ENCODE results near the gene SPO11. TPM values are rescaled to one million over a fixed set of nuclear protein-coding genes. Genes with fewer than 3 reads are reported as not detected.

SPO11 gene
- total RNA-seq, 1 experiment from 2014 or later = not detected

DNA sequence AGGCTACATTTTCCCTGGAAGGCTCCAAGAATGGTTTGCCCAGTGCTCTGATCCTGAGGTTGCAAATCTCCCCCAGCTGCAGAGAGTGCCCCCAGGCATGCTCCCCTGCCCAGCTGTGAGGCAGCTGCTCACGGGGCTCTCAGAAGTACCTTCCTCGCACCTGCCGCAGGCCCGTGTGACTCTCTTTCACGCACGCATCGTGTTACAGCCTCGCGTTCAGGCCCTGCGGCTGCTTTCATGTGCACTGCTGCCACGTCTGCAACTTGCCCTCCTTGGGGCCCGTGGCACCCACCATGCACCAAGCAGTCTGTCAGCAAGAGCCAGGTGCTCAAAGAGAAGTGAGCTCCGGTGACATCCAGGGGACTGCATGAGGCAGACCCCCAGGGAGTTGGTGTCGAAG, 28.6 kb upstream of the SPO11 start:
- no peak overlapping the region for H2AFZ ChIP-seq
- ChIA-PET CTCF (interaction anchor here (0.6 kb wide), 1 partner anchor 317 kb away, joined by 7 read pairs; no protein-coding TSS in a partner anchor), POLR2A (ENCODE audit: unreplicated experiment) (no interaction called here)
- H3F3A ChIP-seq (ENCODE audit: insufficient read depth, low read depth) = 0 out of 2 replicates have a peak, but pooled peaks cover 4% of the 10 kb centered on the region
- H3K27me3 ChIP-seq (ENCODE audit: insufficient read depth, low read depth) = no peaks in the 10 kb centered on the region
- no peaks in the 10 kb centered on the region for H3K9me3 ChIP-seq (ENCODE audit: insufficient read depth, low read depth)
- DNase-seq = no peak
- no peaks in the 10 kb centered on the region for H3K9me2 ChIP-seq (ENCODE audit: insufficient read depth)
- no peaks in the 10 kb centered on the region for H3K36me3 ChIP-seq (ENCODE audit: low read depth)
- intact Hi-C loops (cut with micrococcal nuclease; ENCODE audit: unreplicated experiment) = no loop called here
- H4K20me1 ChIP-seq (ENCODE audit: insufficient read depth) = no peaks in the 10 kb centered on the region
- H3K4me1 ChIP-seq (replicated peaks; ENCODE audit: insufficient read depth) = peaks cover 9% of the 10 kb centered on the region
- BruUV-seq (replicated peaks) = no TSS peak
- H3K4me2 ChIP-seq = no peak overlapping the region
- no peaks in the 10 kb centered on the region for H3K79me2 ChIP-seq (ENCODE audit: low read depth)
- H3K4me3 ChIP-seq = no peak overlapping the region
- no peak for TF ChIP-seq CTCF (conservative IDR thresholded peaks at IDR 0.05)
- TF ChIP-seq EZH2 (IDR thresholded peaks at IDR 0.05; ENCODE audit: low read depth) = no peak
- no peak overlapping the region for H3K27ac ChIP-seq

- Histone ChIP-seq H3K79me2 (ENCODE audit: low read depth) (no peaks in the 10 kb centered on the region), H3K27ac (no peak overlapping the region), H3K4me1 (replicated peaks; ENCODE audit: insufficient read depth) (peaks cover 34% of the 10 kb centered on the region), H3K4me2 (no peak overlapping the region), H3K36me3 (ENCODE audit: low read depth) (no peaks in the 10 kb centered on the region), H4K20me1 (ENCODE audit: insufficient read depth) (no peaks in the 10 kb centered on the region), H3K9me2 (ENCODE audit: insufficient read depth) (no peaks in the 10 kb centered on the region), H3K4me3 (no peak overlapping the region), H3K9me3 (ENCODE audit: insufficient read depth, low read depth) (no peaks in the 10 kb centered on the region), H3F3A (ENCODE audit: insufficient read depth, low read depth) (0 out of 2 replicates have a peak, but pooled peaks cover 4% of the 10 kb centered on the region), H3K27me3 (ENCODE audit: insufficient read depth, low read depth) (no peaks in the 10 kb centered on the region), H2AFZ (no peak overlapping the region)
- no peak for TF ChIP-seq CTCF (conservative IDR thresholded peaks at IDR 0.05)
- no peak for TF ChIP-seq EZH2 (IDR thresholded peaks at IDR 0.05; ENCODE audit: low read depth)
- peak in 1 of 2 experiments; percentile 48 for DNase-seq
- ChIA-PET POLR2A (ENCODE audit: unreplicated experiment) (no interaction called here), CTCF (no interaction called here)
- no TSS peak for BruUV-seq (replicated peaks)
- intact Hi-C loops (cut with micrococcal nuclease; ENCODE audit: unreplicated experiment) = no loop called here
These were observed 22.9 kb upstream of the SPO11 start for GRCh38 chr20:57306747-57307146.

DNA sequence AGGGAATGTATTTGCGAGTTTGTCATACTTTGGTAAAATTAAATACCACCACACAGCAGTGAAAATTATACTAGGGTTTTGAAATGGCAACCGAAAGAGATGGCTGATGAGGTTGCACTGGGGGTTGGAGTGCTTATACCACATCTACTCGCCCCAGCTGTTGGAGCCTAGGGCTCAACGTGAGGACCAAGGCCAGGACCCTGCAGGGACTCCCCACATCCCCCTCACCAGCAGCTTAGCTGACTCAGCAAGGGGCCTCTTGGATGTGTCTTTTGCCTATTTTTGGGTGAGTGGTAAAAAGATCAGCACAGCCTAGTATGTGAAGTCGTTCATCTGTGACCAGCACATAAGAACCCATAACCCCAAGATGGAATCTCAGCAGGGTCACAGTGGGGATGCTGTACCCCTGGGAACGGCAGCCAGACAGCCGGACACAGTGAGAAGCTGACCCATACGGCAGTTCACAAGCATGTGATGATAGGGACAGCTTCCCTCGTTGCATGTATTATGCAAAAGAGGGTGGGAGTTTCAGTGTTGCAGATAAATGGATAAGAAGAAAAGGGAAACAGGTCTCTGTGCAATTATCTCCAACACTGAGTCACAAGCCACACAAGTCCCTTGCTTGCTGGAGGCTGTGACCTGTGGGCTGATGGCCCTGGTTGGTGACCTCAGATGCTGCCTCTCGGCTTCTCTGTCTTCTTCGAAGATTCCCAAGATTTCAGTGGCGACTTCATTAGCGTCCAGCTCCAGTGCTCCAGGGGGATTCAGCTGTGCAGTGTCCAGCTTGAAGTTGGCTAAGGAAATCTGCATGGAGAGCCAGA, 20.9 kb upstream of the SPO11 start:
- TF ChIP-seq EZH2 (IDR thresholded peaks at IDR 0.05; ENCODE audit: low read depth) (no peak), CTCF (conservative IDR thresholded peaks at IDR 0.05) (no peak)
- intact Hi-C loops (cut with micrococcal nuclease; ENCODE audit: unreplicated experiment) = no loop called here
- H3K79me2 ChIP-seq (ENCODE audit: low read depth) = no peaks in the 10 kb centered on the region

More for the DNA sequence above, 20.9 kb upstream of the SPO11 start:
- Histone ChIP-seq H2AFZ (no peak overlapping the region), H3K4me1 (replicated peaks; ENCODE audit: insufficient read depth) (peaks cover 34% of the 10 kb centered on the region), H3K4me2 (peak overlapping the region; percentile 11; the same call in 1 of the 2 replicates), H3K9me2 (ENCODE audit: insufficient read depth) (no peaks in the 10 kb centered on the region), H3K27ac (no peak overlapping the region), H3F3A (ENCODE audit: insufficient read depth, low read depth) (0 out of 2 replicates have a peak, but pooled peaks cover 4% of the 10 kb centered on the region), H3K9me3 (ENCODE audit: insufficient read depth, low read depth) (no peaks in the 10 kb centered on the region), H3K4me3 (no peak overlapping the region), H4K20me1 (ENCODE audit: insufficient read depth) (no peaks in the 10 kb centered on the region), H3K36me3 (ENCODE audit: low read depth) (no peaks in the 10 kb centered on the region), H3K27me3 (ENCODE audit: insufficient read depth, low read depth) (no peaks in the 10 kb centered on the region)
- peak in 1 of 2 experiments; percentile 75 for DNase-seq
- CTCF ChIA-PET = no interaction called here
- no TSS peak for BruUV-seq (replicated peaks)
- POLR2A ChIA-PET (ENCODE audit: unreplicated experiment) = interaction anchor here (0.6 kb wide), 1 partner anchor 27 kb away, joined by 6 read pairs; no protein-coding TSS in a partner anchor
